HepG2 (cell line): Measurements from ENCODE around the gene TOP2A. TPM values are rescaled to one million over a fixed set of nuclear protein-coding genes. Genes with fewer than 3 reads are reported as not detected.
A peak's percentile ranks its signal among the peaks of the same experiment; 100 is the strongest.

Experiments used
- ATF7-NPFF ChIP-seq: sonication (generic); formaldehyde crosslinking; IDR thresholded peaks from 2 replicates; pipeline ENCODE4 v1.8.1; 2023; ENCODE audit warnings: mild to moderate bottlenecking, low read depth, missing genetic modification reagents, moderate library complexity
- BRD4 ChIP-seq: sonication (generic); formaldehyde crosslinking; IDR thresholded peaks from 2 replicates; pipeline ENCODE4 v1.4.0; 2020; ENCODE audit warnings: missing genetic modification reagents
- ELF3 ChIP-seq: IDR thresholded peaks from 2 replicates; pipeline ENCODE4 v1.6.1; 2016; ENCODE audit warnings: missing genetic modification reagents, missing compliant biosample characterization
- ETV5 ChIP-seq: IDR thresholded peaks from 2 replicates; pipeline ENCODE4 v1.6.1; 2018; ENCODE audit warnings: missing biosample characterization, missing genetic modification reagents, inconsistent platforms, borderline replicate concordance
- EZH2 ChIP-seq: conservative IDR thresholded peaks from 2 replicates; pipeline ENCODE4 v1.6.1; 2012; ENCODE audit warnings: mild to moderate bottlenecking, low read depth, low read length, moderate library complexity
- HDAC1 ChIP-seq: sonication (generic); formaldehyde crosslinking; IDR thresholded peaks from 2 replicates; pipeline ENCODE4 v1.5.1; 2020; ENCODE audit warnings: mild to moderate bottlenecking, missing genetic modification reagents
- KDM6A ChIP-seq: IDR thresholded peaks from 2 replicates; pipeline ENCODE4 v1.6.1; 2016; ENCODE audit warnings: low read depth
- NCOA2 ChIP-seq: sonication (generic); formaldehyde crosslinking; IDR thresholded peaks from 2 replicates; pipeline ENCODE4 v1.8.0; 2022; ENCODE audit warnings: inconsistent platforms
- NR2F2 ChIP-seq: IDR thresholded peaks from 2 replicates; pipeline ENCODE4 v1.6.1; 2012; ENCODE audit warnings: low read depth, inconsistent platforms, borderline replicate concordance
- PAWR ChIP-seq: sonication (generic); formaldehyde crosslinking; IDR thresholded peaks from 2 replicates; pipeline ENCODE4 v1.4.0; 2020; ENCODE audit warnings: missing genetic modification reagents, mild to moderate bottlenecking, borderline replicate concordance
- RNF219 ChIP-seq: sonication (generic); formaldehyde crosslinking; IDR thresholded peaks from 2 replicates; pipeline ENCODE4 v1.5.0; 2020; ENCODE audit warnings: mild to moderate bottlenecking, missing genetic modification reagents
- SIX1 ChIP-seq: sonication (generic); formaldehyde crosslinking; IDR thresholded peaks from 2 replicates; pipeline ENCODE4 v1.4.0; 2020; ENCODE audit warnings: missing genetic modification reagents, borderline replicate concordance
- SRSF1 ChIP-seq: fragments of 200-400 bp; formaldehyde crosslinking; optimal IDR thresholded peaks from 2 replicates; pipeline ENCODE3; 2017; ENCODE audit warnings: mild to moderate bottlenecking, low read depth, low read length, moderate library complexity
- YY1 ChIP-seq: IDR thresholded peaks from 2 replicates; pipeline ENCODE4 v1.6.1; 2011; ENCODE audit warnings: low read length, low read depth, moderate library complexity, mild to moderate bottlenecking; ENCODE audit not compliant: insufficient read depth, insufficient replicate concordance
- ZFP36L1 ChIP-seq: sonication (generic); formaldehyde crosslinking; IDR thresholded peaks from 2 replicates; pipeline ENCODE4 v1.8.0; 2022; ENCODE audit warnings: mild to moderate bottlenecking, missing genetic modification reagents, moderate library complexity
- ZNF224 ChIP-seq: sonication (generic); formaldehyde crosslinking; IDR thresholded peaks from 2 replicates; pipeline ENCODE4 v1.5.0; 2020; ENCODE audit warnings: mild to moderate bottlenecking, missing genetic modification reagents
- ZNF317 ChIP-seq: sonication (generic); formaldehyde crosslinking; IDR thresholded peaks from 2 replicates; pipeline ENCODE4 v1.5.0; 2020; ENCODE audit warnings: mild to moderate bottlenecking, missing genetic modification reagents
- ZNF383 ChIP-seq: sonication (generic); formaldehyde crosslinking; IDR thresholded peaks from 2 replicates; pipeline ENCODE4 v1.4.0; 2020; ENCODE audit warnings: missing genetic modification reagents, mild to moderate bottlenecking, borderline replicate concordance
- ZNF468 ChIP-seq: sonication (generic); formaldehyde crosslinking; IDR thresholded peaks from 2 replicates; pipeline ENCODE4 v1.8.0; 2022; ENCODE audit warnings: mild to moderate bottlenecking, moderate library complexity, missing genetic modification reagents
- ZNF484 ChIP-seq: sonication (generic); formaldehyde crosslinking; IDR thresholded peaks from 2 replicates; pipeline ENCODE4 v1.5.1; 2020; ENCODE audit warnings: mild to moderate bottlenecking, low read depth, missing genetic modification reagents, borderline replicate concordance
- ZNF569 ChIP-seq: sonication (generic); formaldehyde crosslinking; IDR thresholded peaks from 2 replicates; pipeline ENCODE4 v1.5.0; 2020; ENCODE audit warnings: mild to moderate bottlenecking, missing genetic modification reagents, moderate library complexity, borderline replicate concordance
- ZNF598 ChIP-seq: sonication (generic); formaldehyde crosslinking; IDR thresholded peaks from 2 replicates; pipeline ENCODE4 v1.5.1; 2020; ENCODE audit warnings: mild to moderate bottlenecking, missing genetic modification reagents, borderline replicate concordance
- ZNF720 ChIP-seq: sonication (generic); formaldehyde crosslinking; IDR thresholded peaks from 2 replicates; pipeline ENCODE4 v1.4.0; 2020; ENCODE audit warnings: missing genetic modification reagents
- polyA plus RNA-seq, 8 experiments: library from polyadenylated mRNA; depleted of rRNA in 3 of 8; stranded (reverse) in 7 of 8; unstranded in 1 of 8; fragments of >200 nt; fragmentation: Illumina TruSeq in 4 of 8; extraction: Trizol in 4 of 8; gene quantifications; 2 replicates each; pipeline versions ENCODE4 v1.2.1 to v1.2.3, GENCODE V29; 2011 to 2016; ENCODE audit warnings: low read depth in 4 of 8, missing spikeins in 1 of 8, mixed read lengths in 1 of 8; ENCODE audit not compliant: insufficient read depth in 1 of 8
- total RNA-seq, 5 experiments: library from RNA; depleted of rRNA; stranded (reverse); fragments of >200 nt; fragmentation: Illumina TruSeq; extraction: Trizol; gene quantifications; 2 replicates each; pipeline ENCODE4 v1.2.3, GENCODE V29; 2016; ENCODE audit warnings: low read depth in 1 of 5
- TF ChIP-seq, protein P1 (sequence below): sonication (generic); formaldehyde crosslinking; IDR thresholded peaks from 2 replicates; pipeline ENCODE4 v1.5.0; 2020; ENCODE audit warnings: missing genetic modification reagents
- TF ChIP-seq, protein P2 (sequence below): sonication (generic); formaldehyde crosslinking; IDR thresholded peaks from 2 replicates; pipeline ENCODE4 v1.5.1; 2020; ENCODE audit warnings: missing genetic modification reagents, mild to moderate bottlenecking, borderline replicate concordance

TOP2A gene
- total and polyA plus RNA-seq, 2 of the 13 experiments (the other 11 are each of a cell fraction or from before 2014, with no cell fraction given), result 108 to 327 TPM

DNA sequence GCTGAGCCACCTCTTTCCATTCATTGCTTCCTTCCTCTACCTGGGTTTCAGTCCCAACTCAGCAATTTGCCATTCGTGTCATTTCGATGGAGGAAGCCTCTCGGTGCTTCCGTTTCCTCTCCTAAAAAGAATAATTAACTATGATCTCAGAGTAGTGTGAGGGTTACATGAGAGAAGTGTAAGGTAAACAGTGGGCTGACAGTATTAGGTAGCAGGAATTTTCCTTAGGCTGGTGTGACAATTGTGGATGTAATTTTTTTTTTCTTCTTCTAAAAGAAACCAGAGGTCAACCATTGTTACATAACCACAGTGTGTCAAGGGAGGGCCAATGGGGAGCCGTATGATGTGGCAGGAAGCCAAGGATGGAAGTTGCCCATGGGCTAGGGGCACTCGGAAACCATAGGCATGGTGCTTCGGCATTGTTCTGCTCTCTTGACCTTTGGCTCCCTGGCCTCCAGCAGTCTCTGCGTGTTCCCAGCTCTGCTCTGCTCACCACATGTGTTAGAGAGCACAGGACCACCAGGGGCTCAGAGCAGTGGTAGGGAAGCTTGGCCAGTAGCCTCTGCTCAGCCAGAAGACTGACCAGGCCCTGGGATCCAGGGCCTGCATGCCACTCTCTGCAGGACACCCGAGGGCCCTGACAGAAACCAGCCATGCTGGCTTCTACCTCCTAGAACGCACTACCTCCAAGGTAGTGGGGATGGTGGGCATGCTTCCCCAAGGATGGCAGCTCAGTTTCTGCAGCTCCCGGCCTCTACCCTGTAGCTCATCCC lies 2.0 kb upstream of the TOP2A start (continued):
- no peak for TF ChIP-seq RNF219 (CRISPR knock-in tag)
- no peak for TF ChIP-seq ZNF468 (CRISPR knock-in tag)
- peak; percentile 41 for TF ChIP-seq SRSF1
- TF ChIP-seq NCOA2 (CRISPR knock-in tag), result peak; percentile 72
- no peak for TF ChIP-seq ZNF383 (CRISPR knock-in tag)
- no peak for TF ChIP-seq ZNF569
- TF ChIP-seq SIX1, result peak; percentile 47; the same call in 1 of the 2 replicates
- no peak for TF ChIP-seq EZH2
- TF ChIP-seq, protein P1, sequence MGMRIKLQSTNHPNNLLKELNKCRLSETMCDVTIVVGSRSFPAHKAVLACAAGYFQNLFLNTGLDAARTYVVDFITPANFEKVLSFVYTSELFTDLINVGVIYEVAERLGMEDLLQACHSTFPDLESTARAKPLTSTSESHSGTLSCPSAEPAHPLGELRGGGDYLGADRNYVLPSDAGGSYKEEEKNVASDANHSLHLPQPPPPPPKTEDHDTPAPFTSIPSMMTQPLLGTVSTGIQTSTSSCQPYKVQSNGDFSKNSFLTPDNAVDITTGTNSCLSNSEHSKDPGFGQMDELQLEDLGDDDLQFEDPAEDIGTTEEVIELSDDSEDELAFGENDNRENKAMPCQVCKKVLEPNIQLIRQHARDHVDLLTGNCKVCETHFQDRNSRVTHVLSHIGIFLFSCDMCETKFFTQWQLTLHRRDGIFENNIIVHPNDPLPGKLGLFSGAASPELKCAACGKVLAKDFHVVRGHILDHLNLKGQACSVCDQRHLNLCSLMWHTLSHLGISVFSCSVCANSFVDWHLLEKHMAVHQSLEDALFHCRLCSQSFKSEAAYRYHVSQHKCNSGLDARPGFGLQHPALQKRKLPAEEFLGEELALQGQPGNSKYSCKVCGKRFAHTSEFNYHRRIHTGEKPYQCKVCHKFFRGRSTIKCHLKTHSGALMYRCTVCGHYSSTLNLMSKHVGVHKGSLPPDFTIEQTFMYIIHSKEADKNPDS, result no peak; the same call in 1 of the 2 replicates
- TF ChIP-seq ETV5 (CRISPR knock-in tag), result peak; percentile 72; the same call in 1 of the 2 replicates
- peak; percentile 89 for TF ChIP-seq HDAC1 (CRISPR knock-in tag)
- TF ChIP-seq NR2F2, result peak; percentile 86
- peak; percentile 45 for TF ChIP-seq YY1
- TF ChIP-seq ZNF598 (CRISPR knock-in tag), result no peak; the same call in 1 of the 2 replicates
- TF ChIP-seq KDM6A (CRISPR knock-in tag), result 0 out of 2 replicates have a peak, but pooled peaks have one; percentile 60
- no peak; the same call in 1 of the 2 replicates for TF ChIP-seq ZNF484 (CRISPR knock-in tag)
- peak; percentile 68; the same call in 1 of the 2 replicates for TF ChIP-seq BRD4
- no peak; the same call in 1 of the 2 replicates for TF ChIP-seq ATF7-NPFF (CRISPR knock-in tag)
- TF ChIP-seq ZNF317 (CRISPR knock-in tag), result no peak; the same call in 1 of the 2 replicates
- no peak for TF ChIP-seq PAWR (CRISPR knock-in tag)
- TF ChIP-seq, protein P2, sequence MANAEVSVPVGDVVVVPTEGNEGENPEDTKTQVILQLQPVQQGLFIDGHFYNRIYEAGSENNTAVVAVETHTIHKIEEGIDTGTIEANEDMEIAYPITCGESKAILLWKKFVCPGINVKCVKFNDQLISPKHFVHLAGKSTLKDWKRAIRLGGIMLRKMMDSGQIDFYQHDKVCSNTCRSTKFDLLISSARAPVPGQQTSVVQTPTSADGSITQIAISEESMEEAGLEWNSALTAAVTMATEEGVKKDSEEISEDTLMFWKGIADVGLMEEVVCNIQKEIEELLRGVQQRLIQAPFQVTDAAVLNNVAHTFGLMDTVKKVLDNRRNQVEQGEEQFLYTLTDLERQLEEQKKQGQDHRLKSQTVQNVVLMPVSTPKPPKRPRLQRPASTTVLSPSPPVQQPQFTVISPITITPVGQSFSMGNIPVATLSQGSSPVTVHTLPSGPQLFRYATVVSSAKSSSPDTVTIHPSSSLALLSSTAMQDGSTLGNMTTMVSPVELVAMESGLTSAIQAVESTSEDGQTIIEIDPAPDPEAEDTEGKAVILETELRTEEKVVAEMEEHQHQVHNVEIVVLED (CRISPR knock-in tag), result peak; percentile 47; the same call in 1 of the 2 replicates
- TF ChIP-seq ZNF720 (CRISPR knock-in tag), result no peak
- TF ChIP-seq ZNF224 (CRISPR knock-in tag), result no peak
- TF ChIP-seq ELF3, result peak; percentile 82
- no peak for TF ChIP-seq ZFP36L1 (CRISPR knock-in tag)
